ENCODE data around the gene NPHS1.
"Not testable (repeated sequence)": the region's sequence is repeated elsewhere in the genome, so short reads cannot be mapped to it uniquely, and the experiment has no call there.

NPHS1 gene

DNA sequence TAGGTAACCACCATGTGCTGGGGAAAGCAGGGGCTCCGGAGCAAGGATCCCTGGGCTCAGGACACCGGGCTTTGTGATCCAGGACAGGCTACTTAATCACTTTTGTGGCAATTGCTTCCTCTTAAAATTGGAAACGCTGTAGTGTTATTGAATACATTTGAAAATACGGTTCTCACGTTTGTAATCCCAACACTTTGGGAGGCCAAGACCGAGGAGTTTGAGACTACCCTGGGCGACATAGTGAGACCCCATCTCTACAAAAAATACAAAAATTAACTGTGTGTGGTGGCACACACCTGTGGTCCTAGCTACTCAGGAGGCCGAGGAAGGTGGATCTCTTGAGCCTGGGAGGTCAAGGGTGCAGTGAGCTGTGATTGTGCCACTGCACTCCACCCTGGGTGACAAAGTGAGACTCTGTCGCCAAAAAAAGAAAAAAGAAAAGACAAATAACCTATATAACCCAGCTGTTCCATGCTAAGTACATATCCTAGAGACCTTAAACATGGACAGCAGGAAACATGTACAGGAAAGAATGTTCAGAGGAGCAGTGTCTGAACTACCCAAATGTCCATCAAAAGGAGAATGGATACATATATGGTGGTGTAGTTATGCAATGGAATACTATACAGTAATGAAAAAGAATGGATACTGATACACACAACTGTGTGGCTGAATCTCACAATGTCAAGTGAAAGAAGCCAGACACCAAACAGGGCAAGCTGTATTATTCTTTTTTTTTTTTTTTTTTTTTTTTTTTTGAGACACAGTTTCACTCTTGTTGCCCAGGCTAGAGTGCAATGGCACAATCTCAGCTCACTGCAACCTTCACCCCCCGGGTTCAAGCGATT, 39.0 kb downstream of the NPHS1 start:
- no peak for DNase-seq (ENCODE audit: low read depth)

DNA sequence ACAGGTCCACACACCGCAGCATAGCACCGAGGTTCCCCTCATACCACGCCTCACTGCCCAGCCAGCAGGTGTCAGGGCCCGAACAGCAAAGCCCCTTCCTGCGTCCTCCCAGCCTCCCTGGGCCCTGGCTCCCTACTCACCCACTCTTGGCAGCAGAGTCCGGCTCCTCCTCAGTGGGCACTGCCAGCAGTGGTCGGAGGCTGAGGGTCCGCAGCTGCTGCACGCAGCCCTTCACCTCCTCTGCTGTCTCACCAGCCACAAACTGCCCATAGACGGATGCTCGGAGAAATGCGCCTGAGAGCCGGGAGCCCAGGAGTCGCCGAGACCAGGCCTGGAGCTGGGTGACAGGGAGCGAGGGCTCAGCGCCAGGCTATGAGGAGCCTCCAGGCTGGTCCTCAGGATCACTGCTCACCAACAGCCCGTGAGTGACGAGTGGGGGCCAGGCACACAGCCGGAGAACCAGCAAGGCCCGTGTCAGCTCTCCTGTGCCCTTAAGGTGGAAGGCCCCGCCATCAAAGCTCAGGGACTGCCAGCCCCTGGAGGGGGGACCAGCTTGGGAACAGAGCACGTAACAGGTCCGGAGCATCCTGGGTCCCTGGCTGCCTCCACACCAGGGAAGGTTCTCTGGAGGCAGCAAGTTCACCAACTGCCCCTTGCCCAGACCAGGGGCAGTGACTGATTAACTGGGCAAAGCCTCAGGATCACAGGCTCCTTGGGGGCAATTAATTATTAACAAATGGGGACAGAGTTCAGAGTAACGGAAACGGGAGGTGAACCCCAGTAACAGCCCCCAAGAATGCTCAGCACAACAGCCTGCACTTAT, 39.9 kb downstream of the NPHS1 start, which contains the start of gene PRODH2:
PRODH2 (minus strand) TSS at position 626 of the 823 bp plus-strand sequence; CDS start at position 586, 40 bp downstream.
- DNase-seq (ENCODE audit: low read depth): no peak

DNA sequence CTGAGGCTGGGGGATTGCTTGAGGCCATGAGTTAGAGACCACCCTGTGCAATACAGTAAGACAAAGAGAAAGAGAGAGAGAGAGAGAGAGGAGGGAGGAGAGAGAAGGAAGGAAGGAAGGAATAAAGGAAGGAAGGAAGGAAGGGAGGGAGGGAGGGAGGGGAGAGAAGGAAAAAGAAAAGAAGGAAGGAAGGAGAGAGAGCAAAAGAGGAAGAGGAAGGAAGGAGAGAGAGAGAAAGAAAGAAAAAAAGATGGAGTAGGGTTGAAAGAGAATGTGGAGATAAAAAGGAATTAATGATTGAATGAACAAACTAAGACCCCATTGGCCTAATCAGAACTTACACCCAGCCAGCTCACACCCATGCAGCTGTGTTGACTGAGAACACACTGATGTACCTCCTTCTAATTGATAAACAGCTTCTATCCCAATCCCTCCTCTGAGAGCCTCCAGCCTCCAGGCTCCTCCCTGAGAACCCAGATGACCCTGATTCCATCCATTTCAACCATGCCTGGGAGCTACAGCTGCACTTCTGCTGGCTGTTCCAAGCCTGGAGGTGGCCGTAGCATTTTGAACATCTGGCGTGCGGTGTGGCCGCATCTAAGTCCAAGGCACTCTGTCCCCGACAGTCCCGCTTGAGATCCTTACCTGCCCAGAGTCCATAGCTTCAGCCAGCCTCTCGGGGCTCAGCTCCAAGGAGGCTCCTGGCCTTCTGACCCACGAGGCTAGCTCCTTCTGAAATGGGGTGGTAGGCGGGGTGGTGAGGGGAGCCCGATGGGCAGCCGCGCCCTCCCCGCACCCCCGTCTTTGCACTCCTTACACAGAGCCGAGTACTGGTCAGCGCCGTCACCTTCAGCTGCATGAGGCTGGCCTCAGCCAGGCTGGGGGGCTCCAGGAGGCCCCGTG, 40.7 kb downstream of the NPHS1 start:
- no peak for DNase-seq (ENCODE audit: low read depth)

DNA sequence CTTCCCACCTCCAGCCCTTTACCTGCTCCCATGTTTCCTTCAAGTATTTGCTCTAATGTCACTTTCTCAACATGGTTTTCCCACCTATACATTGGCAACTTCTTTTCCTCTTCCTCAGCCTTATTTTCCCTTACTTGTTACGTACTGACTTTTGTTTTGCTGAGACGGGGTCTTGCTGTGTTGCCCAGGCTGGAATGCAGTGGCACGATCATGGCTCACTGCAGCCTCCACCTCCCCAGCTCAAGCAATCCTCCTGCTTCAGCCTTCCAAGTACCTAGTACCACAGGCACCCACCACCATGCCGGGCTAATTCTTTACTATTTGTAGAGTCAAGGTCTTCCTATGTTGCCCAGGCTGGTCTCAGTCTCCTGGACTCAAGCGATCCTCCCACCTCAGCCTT, 44.7 kb downstream of the NPHS1 start:
- no peak for DNase-seq (ENCODE audit: low read depth)

DNA sequence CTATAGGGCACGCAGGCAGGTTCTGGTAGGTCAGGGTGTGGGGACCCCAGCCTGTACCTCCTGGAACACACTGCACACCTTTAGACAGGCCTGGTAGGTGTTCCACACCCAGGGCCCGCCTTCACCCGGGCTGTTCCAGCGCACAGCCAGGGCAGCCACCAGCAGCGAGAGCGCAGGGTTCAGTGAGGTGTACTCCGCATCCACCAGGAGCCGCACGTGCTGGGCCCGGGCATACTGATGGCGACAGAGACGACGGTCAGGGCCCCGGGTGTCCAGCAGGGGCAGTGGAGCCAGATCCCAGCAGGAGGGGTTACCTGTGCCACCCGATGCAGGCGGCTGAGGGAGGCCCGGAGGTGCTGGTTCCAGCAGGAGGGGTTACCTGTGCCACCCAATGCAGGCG, 45.7 kb downstream of the NPHS1 start:
- DNase-seq (ENCODE audit: low read depth): no peak

DNA sequence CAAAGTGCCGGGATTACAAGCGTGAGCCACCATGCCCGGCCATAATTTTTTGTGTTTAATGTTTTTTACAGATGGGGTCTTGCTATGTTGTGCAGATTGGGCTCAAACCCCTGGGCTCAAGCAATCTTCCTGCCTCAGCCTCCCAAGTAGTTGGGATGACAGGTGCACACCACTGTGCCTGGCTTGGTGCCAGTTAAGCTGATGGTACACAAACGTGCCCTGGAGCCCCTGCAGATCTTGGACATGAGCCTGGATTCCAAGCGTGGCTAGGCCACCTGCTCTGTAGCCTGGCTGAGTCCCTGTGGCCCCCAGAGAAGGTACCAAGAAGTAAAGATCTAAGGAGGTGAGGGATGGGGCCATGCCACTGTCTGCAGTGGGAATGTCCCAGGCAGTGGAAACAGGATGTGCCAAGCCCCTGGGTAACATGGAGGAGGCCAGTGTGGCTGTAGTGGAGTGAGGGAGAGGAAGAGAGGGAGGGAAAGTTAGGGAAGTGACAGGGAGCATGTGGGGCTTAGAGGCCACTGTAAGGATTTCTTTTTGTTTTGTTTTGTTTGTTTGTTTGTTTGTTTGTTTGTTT, 46.7 kb downstream of the NPHS1 start:
- no peak for DNase-seq (ENCODE audit: low read depth)

DNA sequence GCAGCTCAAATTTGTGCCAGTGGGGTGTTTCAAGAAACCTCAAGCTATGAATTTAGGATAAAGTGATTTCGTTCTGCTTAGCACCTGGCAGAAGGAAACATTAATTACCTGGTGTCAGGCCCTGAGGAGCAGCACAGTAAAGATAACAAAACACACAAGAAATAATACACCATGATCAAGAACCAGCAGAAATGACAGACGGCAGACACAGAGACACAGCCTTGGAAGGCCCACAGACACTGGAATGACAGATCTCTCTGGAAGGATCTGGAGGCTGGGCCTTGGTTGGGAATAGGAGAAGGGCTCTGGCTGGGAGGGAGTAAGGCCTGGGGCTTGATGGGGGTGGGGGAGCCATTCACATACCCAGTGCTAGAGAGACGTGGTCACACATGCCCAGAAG, 50.5 kb downstream of the NPHS1 start:
- DNase-seq (ENCODE audit: low read depth): no peak

DNA sequence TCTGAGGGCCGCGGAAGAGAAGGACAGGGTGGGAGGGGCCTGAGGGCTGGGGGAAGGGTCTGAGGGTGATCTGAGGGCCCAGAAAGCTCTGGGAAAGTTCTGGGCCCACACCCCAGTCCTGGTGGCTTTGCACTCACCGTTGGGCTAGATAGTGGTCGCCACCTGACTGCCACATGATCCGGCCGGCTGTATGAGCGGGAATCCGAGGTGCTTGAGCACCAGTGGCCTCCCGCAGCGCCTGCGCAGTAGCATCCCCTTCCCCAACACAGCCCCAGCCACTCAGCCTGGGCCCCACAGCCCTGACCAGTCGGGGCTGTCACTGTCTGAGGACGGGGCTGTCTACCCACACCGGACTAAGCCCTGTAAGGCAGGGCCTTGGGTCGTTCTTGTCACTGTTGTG, 54.6 kb downstream of the NPHS1 start:
- no peak for DNase-seq (ENCODE audit: low read depth)

DNA sequence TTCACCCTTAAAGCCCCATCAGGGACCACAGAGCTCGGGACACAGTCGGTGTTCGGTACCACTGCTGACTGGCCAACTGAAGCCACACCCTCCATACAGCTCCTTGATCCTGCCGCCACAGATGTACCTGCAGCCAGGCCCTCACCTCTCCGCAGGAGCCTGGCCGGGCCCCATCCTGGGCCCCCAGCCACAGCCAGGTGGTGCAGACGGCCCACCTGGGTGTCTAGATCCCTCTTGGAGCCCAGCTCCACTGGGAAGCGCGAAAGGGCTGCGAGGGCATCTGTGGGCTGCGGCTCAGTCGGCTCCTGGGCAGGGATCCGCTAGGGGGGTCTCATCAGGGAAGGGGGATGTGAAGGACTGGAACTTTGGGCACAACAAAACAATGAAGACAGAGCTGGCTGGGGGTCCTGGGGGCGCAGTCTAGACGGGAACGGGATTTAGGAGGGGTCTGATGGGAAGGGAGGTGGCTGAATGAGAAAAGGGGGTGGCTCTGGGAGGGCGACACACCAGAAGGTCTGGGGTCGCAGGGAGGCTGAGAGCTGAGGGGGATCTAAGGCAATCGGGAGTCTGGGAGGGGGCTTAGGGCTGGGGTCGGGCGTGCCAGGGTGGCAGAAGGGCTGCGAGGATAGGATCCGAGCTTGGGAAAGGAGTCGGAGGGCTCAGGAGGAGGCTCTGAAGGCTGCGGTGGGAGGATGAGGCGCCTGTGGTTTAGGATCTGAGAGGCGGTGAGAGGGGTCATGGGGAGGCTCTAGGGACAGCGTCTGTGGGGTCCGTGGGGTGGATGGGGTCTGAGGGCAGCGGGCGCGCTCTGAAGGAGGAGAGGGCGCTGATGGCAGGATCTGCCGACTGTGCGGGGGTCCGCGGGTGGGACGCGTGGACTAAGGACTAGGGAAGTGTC, 55.4 kb downstream of the NPHS1 start:
- no peak for DNase-seq (ENCODE audit: low read depth)

DNA sequence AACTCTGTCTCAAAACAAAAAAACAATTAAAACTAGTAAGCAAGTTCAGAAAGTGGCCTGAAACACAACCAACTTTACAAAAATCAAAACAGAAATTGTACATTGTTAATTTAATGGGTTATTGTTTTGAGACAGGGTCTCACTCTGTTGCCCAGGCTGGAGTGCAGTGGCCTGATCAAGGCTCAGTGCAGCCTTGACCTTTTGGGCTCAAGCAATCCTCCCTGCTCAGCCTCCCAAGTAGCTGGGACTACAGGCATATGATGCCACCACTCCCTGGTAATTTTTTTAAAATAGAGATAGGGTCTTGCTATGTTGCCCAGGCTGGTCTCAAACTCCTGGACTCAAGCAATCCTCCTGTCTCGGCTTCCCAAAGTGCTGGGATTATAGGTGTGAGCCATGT, 56.7 kb downstream of the NPHS1 start:
- not testable (repeated sequence) for DNase-seq (ENCODE audit: low read depth)

DNA sequence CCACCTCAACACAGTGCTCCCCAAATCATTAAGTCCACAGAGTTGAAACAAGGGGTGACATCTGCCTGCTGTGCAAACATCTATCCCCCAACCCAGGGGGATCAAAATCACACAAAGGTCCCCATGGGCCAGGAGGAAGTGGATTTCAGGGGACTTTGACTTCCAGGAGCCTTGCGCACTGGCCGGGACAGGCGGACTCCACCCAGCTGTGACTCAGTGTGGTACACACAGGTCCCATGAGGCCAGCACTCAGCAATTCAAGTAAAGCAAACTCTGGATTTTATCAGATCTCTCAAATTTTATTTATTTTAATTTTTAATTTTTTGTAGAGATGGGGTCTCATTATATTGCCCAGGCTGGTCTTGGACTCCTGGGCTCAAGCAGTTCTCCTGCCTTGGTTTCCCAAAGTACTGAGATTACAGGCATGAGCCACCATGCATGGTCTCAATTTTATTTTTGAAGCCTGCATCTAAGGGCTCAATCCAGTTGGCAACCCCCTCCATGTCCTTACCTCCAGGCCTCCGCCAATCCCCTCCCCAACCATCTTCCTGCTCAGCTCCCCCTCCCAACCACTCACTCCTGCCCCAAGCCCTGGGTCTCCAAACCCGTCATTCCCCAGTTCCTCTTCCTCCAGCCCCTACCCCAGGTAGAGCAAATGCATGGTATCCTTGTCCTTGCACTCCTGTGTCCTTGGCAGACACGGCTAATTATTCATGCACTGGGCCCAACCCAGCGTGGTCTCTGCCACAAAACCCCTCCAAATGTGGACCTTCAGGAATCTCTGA, 58.7 kb downstream of the NPHS1 start:
- DNase-seq (ENCODE audit: low read depth): no peak

DNA sequence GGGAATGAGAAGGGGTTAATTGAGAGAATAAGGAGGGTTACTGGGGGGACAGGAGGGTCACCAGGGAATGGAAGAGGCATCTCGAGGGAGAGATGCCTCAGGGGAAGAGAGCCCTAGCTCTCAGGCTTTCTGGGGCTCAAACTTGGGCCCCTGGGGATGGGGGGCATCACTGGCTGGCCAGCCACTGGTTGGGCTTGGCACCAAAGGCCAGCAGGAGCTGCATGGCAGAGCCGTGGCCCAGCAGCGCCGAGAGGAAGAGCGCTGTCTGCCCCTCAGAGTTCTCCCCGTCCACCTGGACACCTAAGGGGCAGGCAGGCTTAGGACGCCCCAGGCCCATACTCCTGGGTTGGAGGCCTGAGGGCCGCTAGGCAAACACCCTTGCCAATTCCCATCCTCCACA, 59.4 kb downstream of the NPHS1 start:
- no peak for DNase-seq (ENCODE audit: low read depth)

DNA sequence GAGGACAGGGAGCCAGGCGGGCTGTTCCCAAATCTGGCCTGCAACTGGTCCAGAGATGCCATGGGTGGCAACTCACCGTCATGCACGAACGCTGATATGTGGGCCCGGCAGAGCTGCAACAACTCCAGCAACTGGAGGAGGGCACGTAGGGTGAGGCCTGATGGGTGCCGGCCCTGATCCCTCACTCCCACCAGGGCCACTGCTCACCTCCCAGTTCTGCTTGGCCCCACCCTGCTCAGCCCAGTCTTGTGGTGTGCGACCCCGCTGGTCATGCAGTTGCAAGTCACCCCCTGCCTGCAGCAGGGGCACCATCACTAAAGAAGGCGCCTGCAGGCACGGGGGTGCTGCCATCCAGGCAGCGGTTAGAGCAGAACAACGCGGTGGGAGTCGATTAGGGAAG, 60.0 kb downstream of the NPHS1 start:
- no peak for DNase-seq (ENCODE audit: low read depth)

DNA sequence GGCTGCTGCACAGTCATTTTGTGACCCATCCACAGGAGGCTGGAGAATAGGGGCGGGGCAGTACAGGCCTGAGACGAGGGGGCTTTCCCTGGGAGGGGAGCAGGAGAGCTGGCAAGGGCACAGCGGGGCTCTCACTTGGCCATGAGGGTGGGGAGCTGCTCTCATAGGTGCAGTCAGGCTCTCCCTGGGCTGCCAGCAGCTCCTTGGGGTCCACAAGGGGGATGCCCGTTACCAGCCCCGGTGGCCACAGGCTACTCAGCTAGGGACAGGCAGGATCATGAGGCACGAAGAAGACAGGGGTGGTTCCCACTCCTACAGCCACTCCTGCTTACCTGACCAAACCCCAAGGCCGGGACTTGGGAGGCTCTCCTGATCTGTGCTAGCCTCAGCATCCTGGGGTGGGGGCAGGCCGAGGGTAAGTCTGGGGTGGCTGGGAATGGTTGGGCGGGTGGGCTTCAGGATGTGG, 60.5 kb downstream of the NPHS1 start:
- no peak for DNase-seq (ENCODE audit: low read depth)

DNA sequence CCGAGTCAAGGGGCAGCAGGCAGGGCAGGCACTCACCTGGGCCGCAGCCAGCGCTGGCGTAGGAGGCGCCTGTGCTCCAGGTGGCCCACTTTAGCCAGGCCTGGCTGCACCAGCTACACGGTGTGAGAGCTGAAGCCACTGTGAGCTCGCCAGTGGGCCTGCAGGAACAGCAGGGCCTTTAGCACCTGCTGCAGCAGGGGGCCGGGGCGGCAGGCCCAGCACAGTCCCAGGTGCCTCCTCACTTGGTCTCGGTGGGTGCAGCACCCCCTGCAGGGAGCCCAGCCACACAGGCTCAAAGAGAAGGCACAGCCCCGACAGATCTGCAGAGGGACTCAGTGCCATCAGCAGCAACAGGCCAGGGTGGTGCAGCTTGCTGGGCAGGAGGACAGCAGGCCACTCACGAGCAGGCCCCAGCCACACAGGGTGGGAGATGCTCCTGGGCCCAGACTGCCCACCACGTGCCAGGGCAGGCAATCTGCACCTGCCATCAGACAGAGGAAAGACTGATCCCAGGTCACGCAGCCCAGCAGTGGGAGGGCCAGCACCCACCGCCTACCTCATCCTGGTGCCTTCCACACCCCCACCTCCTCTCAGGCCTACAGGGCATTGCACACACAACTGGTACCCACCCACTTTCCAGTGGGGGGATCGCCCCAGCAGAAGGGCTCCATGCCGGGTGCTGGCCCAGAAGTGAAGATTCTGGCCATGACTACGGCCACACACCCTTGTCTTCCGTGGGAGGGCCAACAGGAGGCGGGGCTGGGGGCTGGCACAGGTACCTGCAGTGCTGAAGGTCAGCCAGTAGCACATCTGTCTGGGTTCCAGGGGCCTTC, 61.1 kb downstream of the NPHS1 start:
- no peak for DNase-seq (ENCODE audit: low read depth)

DNA sequence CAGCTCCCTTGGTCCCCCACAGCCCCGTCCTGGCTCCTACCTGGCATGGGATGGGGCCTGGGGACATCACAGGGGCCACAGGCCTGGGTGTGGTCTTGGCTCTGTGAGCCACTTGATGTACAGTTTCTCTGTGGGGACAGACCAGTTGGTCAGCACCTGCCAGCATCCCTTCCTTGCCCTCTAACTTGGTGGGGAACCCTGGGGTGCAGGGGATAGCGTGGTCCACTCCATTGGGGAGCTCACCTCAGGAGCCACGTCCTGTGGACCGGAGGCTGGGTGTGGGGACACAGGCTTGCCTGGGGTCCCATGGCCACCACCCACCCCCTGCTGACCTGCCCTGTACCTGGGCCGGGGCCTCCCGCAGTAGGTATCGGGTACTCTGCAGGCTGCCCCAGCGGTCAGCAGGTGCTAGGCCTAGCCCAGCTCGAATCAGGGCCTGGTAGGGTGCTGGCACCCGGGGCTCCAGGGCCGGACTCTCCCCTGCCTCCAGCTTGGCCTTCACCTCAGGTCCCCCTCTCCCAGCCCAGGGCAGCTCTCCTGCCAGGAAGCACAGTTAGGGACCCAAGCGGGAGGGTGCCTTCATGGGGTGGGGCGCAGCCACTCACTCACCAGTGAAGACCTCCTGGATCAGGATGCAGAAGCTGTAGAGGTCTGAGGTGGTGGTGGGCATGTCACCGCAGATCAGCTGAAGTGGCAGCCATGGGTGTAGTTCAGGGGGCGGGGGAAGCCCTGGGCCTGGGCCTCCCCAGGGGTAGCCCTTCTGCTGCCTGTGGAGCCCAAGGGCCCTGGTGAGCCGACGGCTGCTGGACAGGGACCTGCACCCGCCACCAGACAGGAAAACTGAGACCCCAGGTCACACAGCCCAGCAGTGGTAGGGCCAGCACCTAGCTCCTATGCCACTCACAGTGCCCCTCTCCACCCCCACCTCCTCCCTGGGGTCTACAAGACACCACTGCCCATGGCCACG, 62.0 kb downstream of the NPHS1 start:
- DNase-seq (ENCODE audit: low read depth): no peak

DNA sequence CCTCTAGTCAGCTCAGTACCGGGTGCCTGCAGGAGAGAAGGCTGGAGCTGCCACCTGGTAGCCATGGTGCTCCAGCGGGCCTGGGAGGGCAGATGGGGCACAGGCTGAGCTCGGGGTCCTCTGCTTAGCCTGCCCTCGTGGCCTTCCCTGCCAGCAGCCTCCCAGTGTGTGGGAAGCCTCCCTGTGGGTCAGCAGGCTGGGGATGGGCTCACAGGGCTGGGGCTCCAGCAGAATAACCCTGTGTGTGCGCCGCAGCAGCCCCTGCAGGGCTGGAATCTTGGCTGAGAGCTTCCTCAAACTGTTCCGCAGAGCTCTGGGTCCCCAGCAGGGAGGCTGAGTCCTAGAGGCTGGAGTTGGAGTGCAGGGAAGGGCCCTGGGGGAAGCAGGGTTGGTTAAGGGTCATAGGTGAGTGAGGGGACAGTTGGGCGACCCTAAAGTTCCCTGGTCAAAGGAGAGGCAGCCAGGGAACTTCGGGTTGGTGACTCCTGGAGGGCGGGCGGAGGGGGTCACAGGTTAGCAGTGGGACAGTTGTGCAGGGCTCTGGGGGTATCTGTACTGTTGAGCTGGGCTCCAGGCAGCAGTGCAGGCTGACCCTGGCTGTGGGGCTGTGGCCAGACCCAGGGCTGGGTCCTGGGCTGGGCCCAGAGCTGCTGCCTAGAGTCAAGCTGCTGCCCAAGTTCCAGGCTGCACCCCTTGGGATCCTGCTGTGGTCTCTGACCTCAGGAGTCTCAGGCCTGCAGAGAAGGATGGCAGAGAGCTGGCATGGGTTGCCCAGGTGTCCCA, 62.9 kb downstream of the NPHS1 start:
- no peak for DNase-seq (ENCODE audit: low read depth)
